ENCODE measurements around the gene ZFYVE21.
"Not testable (repeated sequence)": the region's sequence is repeated elsewhere in the genome, so short reads cannot be mapped to it uniquely, and the experiment has no call there.

The ZFYVE21 gene

DNA sequence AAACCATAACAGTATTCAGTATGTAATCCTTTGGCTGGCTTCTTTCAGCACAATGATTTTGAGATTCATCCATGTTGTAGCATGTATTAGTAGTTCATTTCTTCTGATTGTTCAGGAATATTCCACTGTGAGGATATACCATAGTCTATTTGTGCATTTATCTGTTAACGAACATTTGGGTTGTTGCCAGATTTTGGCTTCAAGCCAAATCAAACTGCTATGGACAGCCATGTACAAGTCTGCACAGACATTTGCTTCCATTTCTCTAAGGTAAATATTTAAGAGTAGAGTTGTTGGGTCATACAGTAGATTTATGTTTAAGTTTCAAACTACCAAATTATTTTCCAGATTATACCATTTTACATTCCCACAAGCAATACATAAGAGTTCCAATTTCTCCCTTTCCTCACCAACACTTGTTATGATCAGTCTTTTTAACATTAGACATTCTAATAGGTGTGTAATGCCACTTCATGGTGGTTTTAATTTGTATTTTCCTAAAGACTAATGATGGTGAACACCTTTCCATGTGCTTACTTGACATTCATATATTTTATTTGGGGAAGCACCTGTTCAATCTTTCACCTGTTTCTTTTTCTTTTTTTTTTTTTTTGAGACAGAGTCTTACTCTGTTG lies 56.6 kb downstream of the ZFYVE21 start:
- no peak for DNase-seq

DNA sequence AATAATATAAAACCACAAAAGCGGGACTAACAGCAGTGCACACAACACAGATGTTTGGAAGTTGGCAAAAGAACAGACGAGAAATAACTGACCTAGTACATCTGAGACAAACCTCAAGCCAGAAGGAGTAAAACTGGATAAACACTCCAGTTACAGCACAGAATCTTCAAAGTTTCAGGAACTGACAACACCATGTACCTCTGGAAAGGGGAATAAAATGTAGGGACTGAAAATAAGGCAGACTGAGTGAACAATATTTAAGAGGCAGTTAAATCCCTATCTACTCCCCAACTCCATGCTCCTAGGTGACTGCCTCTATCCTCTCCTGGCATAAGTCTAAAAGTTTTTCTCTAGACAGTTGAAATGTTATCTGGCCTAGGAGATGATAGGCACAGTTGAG lies 57.9 kb downstream of the ZFYVE21 start:
- DNase-seq: no peak

GRCh38 chr14:103775506-103775905 lies 59.9 kb downstream of the ZFYVE21 start:
- DNase-seq: no peak

DNA sequence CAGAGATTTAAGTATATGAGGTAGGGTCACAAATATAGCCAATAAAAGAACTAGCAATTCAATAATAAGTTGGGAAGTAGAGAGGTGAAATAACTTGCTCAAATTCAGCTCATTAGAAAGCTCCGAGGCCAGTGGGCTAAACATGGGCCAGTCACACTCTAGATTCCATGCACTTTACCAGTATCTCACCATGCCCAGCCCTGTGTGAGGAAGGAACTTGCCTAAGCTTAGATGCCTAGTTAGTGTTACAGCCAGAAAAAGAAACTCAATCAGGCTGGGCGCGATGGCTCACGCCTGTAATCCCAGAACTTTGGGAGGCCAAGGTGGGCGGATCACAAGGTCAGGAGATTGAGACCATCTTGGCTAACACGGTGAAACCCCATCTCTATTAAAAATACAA lies 60.7 kb downstream of the ZFYVE21 start:
- not testable (repeated sequence) for DNase-seq

- no peak for DNase-seq
These were observed 66.8 kb downstream of the ZFYVE21 start for GRCh38 chr14:103782376-103782775.

Data from NCI-H1048 (cell line).